A549 treated with AZD9567 at 1 μM for 4 hours (cell line): ENCODE data around the gene UHMK1. TPM values are rescaled to one million over a fixed set of nuclear protein-coding genes. Genes with fewer than 3 reads are reported as not detected.

ENCODE experiments used
- total RNA-seq: library from RNA; stranded (reverse); fragments of 200-300 nt; extraction: Qiagen RNA extraction; gene quantifications from 5 replicates; pipeline ENCODE4 v1.2.3, GENCODE V29; 2022; ENCODE audit not compliant: insufficient read depth

The UHMK1 gene
- total RNA-seq = 14.3 to 21.7 TPM (median 20.6 TPM) in 5 replicates

GRCh38 chr1:162497723-162498495 lies at the start of gene UHMK1:
UHMK1 (plus strand) TSS chr1:162497818; CDS start chr1:162498001, 183 bp downstream.

GRCh38 chr1:162561616-162562469 lies 64.2 kb downstream of the UHMK1 start, which contains the start of gene UAP1:
UAP1 (plus strand) TSS chr1:162561722; CDS start chr1:162566069, 4,347 bp downstream.

Other genes starting within 250 kb of the UHMK1 start
- gene SPATA46, start 121.0 kb upstream of the UHMK1 start, total RNA-seq = not detected in 5 replicates
- gene C1orf226, start 116.1 kb upstream of the UHMK1 start, total RNA-seq = 0.78 to 2.3 TPM (median 0.88 TPM) in 5 replicates
- gene SH2D1B, start 85.7 kb upstream of the UHMK1 start, total RNA-seq = 0.05 to 0.21 TPM (median 0.06 TPM) in 4 of 5 replicates, not detected in the other
- gene UAP1, start 63.9 kb downstream of the UHMK1 start, total RNA-seq = 27.9 to 37.6 TPM (median 31.6 TPM) in 5 replicates
- 0.35 to 0.81 TPM (median 0.52 TPM) in 5 replicates for gene DDR2, start 134.6 kb downstream of the UHMK1 start, total RNA-seq